Mucosa of gallbladder (tissue), 1 donor: Measurements from ENCODE around the gene TCEANC2. TPM values are rescaled to one million over a fixed set of nuclear protein-coding genes. Genes with fewer than 3 reads are reported as not detected.

Experiments
- DNase-seq: peaks from one replicate; pipeline ENCODE4 v3.0.0-alpha.2; 2020; ENCODE audit warnings: low spot score
- total RNA-seq: library from RNA; stranded (reverse); gene quantifications from one replicate; pipeline ENCODE4 v1.2.1, GENCODE V29; 2021
- donor health status: DM: no; HTN: no; CAD: no.

Gene TCEANC2
- total RNA-seq, 1 donor from 2014 or later, result 6.0 TPM

DNA sequence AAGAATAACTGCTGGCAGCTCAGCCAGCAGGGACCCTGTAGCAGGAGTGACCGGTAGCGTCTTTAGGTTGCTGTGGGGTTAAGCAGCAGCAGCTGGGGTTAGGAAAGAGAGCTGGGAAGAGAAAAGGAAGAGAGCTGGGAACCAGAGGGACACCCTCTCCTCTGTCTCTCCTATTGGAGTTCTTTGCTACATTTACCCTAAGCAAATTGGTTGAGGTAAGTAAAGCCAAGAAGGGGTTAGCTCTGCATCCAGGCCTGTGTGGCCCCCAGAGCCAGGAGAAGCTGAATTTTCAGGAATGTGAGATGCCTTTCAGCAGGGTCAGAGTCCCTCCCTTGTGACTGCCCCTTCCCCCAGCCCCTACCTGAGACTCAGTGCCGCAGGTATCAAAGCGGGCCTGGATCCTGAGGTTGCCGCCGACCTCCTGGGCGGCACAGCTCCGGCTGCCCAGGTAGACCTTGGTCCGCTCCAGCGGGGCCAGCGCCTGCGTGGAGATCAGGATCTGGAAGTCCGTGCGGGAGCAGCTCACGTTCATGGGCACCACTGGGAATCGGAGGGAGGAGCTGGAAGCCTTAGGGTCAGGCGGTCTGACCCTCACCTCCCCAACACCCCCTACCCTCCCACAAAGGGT is 83.0 kb downstream of the TCEANC2 start:
- DNase-seq, result no peak

DNA sequence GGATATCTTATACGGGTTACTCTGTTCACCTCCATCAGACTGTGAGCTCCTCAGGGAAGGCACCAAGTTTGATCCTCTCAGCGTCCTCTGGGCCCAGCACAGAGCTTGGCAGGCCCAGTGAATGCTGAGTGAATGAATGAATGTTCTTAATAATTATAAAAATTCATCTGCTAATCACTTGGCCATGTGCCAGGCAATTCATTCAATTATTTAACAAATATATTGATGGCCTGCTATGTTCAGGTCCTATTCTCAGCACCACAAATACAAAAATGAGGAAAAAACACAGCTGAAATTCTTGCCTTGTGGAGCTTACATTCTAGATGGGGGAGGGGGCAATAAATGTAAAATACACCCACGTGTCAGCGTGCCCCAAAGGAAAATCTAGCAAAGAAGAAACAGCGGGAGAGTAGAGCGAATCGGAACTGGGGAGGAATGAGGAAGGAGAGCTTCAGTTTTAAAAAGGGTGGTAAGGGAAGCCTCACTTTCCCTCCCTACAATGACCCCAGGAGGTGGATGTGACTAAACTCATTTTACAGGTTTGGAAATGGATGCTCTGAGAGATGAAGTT is 83.6 kb downstream of the TCEANC2 start:
- DNase-seq, result no peak

DNA sequence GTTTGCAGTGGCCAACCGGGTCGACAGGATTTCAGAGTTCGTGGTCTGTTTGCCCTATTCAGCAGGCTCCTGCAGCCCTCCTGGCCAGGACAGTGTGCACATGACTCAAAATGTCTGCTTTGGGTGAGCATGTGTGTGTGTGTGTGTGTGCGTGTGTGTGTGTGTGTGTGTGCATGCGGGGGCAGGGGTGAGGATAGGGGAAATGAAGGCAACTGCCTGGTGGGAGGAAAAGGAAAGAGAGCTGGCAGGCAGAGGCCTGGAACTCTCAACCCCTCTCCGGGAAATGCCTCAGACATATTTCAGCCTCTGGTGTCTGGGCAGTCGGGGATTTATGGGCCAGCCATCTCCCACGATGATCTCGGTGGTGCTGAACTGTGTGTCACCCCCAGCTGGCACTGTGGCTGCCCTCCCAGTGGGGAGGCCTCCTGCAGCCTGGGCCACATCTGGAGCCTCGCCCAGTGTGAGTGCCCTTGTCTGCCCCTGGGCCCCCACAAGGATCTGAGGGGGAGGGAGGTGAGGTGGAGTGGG is 84.2 kb downstream of the TCEANC2 start:
- DNase-seq, result no peak

DNA sequence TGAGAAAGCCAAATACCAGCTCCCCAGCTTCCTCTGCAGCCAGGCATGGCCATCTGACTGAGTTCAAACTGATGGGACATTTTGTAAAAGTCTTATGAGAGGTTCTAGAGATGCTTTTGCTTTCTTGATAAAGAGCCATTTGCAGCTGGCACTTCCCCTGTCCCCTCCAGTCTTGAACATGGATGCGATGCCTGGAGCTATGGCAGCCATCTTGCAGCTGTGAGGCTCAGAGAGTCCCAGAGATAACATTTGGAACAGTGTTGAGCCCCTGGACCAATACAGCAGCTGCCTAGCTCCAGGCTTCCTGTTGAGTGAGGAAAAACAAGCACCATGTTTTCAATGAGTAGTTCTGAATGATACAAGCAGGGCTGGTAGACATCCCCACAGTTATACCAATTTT is 85.6 kb downstream of the TCEANC2 start:
- DNase-seq, result no peak

DNA sequence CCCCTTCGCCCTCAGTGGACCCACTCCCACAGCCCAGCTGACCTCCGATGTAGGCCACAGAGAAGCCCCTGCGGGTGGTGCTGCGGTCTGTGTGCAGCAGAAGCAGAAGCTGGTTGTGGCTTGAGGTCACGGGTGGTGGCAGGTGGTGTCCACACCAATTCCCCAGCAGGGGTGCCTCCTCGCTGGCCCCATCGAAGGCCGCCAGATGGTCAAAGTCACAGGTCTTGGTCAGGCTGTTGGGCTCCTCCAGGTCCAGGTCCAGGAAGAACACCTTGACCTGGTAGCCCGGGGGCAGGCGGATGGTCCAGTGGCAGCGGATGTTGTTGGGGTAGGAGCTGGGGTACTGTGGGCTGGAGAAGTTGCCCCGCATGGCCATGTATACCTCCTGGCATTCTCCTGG is 86.3 kb downstream of the TCEANC2 start:
- DNase-seq, result no peak

DNA sequence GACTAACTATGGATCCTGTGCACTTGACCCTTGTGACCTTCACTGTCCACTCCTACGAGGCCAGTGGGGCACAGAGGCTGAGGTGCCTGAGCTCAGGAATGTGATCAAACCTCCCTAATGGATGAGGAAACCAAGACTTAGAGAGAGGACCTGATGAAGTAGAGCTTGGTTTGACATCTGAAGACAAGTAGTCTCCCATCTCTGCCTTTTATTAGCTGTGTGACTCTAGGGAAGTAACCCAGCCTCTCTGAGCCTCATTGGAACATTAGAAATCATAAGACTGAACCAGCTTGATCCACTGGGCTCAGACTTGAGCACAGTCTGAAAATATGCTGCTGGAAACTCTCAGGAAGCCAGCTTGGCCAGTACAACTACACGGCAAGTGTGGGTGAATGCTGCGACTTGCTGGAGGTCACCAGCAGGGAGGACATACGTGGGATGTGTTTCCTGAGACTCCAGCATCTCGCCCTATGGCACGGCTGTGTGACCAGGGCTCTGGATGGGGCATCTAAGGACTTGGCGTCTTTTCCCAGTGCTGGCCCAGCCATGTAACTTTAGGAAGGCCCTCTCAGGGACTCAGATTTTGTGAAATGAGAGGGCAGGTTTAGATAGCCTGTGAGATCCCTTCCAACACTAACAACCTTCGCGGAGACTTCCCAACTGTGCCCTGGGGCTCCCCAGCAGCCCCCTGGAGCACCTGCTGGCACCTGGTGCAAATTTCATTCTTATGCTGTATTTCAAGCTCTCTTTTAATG is 88.9 kb downstream of the TCEANC2 start:
- no peak for DNase-seq

DNA sequence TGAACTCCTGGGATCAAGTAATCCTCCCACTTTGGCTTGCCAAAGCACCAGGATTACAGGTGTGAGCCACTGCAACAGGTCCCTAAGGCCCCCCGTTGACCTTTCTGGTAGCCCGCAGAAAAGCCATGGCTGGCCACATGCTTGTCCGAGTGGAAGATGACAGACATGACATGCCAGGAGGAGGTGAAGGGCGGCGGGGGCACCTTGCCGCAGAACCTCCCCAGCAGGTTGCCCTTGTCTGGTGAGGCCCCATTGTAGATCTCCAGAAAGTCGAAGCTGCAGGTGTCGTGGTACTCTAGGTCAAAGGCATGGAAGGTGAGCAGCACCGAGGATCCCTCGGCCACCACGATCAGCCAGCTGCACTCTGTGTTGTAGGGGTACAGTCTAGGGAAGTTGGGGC is 91.0 kb downstream of the TCEANC2 start:
- DNase-seq, result no peak

DNA sequence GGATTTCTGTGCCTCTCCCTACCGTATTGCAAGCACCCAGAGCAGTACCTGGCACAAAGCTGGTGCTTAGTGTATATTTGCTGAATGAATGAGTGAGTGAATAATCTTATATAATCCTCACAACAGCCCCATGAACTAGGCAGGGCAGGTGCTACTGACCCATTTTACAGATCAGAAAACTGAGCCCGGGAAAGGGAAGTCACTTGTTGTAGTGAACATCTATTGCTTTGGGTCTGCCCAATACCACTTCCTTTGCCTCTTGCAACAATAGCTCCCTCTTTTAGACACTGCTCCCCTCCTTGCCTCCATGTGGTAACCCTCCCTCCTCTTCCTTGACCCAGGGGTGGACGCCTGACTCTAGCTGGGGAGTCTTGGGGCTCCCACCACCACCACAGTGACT is 96.3 kb downstream of the TCEANC2 start:
- no peak for DNase-seq

DNA sequence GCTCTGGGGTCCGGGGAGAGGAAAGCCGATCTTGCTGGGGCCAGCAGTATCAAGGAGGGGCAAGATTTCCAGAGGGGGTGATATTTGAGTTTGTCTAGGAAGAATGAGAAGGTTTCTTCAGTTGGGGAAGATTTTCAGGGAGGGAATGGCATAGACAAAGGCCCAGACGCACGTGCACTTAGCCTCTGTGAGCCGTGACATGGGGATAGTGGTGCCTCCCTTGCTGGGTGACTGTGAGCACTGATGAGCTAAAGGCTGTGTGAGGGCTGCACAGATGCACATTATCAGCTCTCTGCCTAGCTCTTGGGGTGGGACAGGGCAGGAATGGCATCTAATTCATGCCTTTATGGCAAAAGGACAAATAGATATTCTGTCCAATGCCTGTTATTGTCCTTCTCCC is 97.6 kb downstream of the TCEANC2 start:
- DNase-seq, result no peak

DNA sequence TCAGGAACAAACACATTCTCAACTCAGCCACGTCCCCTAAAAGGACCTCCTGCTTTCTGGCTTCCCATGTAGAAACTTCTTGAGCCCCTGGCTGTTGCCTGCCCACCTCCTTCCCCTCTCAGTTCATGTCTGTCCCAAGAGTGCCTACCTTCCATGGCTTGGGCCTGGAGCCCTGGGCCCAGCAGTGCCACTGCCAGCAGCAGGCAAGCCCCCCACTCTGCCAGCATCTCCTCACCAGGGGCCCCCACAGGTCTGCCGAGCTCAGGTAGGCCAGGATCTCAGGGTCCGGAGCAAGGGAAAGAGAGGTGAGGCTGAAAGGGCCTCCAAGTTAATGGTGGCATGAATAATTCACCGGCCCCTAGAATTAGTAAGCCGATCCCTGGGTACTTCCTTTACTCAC is 99.3 kb downstream of the TCEANC2 start, which contains the start of gene CDCP2:
Gene CDCP2 (minus strand): TSS at position 305 of the 400 bp plus-strand sequence. CDS start 78 bp downstream, at position 227.
- no peak for DNase-seq

DNA sequence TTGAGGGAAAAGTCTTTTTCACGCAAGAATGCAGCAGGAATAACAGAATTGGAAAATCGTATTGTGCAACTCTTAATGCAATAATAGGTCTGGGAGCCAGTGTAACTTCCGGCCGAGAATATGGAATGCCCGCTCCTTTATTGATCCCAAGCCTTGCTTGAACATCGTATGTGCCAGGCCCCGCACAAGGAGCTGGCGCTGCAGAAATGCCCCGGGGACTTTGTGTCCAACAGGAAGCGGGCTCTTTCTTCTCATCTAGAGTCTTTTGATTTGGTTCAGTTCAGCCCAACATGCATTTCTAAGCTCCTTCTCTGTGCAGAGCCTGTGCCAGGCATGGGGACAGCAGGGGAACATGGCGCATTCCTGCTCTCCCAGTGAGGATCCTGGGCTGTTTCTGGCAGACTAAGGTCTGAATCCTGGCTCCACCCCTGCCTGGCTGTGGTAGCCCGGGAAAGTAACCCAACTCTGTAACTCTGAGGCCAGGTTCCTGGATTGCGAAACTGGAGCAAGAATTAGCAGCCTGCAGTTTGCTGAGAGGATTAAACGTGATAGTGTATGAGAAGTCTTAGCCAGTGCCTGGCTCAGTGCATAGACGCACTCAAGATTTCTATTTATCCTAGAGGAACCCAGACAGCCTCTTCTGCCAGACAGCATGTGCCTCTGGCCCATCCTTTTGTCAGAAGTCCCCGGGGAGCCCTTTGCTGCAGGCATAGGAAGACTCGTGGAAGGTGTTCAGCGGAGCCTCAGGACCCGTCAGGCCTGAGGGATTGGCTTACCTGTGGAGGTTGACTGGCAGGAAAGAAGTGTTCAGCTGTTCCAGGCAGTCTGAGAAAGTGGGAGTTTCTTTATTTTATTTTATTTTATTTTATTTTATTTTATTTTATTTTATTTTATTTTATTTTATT is 100.4 kb downstream of the TCEANC2 start:
- peak; percentile 81 for DNase-seq

Other genes with a start within 250 kb of the TCEANC2 start
- 9.7 TPM for gene NDC1, start 215.3 kb upstream of the TCEANC2 start, total RNA-seq
- 37.1 TPM for gene YIPF1, start 163.8 kb upstream of the TCEANC2 start, total RNA-seq
- 6.2 TPM for gene DIO1, start 159.4 kb upstream of the TCEANC2 start, total RNA-seq
- 24.4 TPM for gene IFT25, start 107.9 kb upstream of the TCEANC2 start, total RNA-seq
- gene LRRC42, start 107.3 kb upstream of the TCEANC2 start, total RNA-seq, result 25.7 TPM
- 1.3 TPM for gene LDLRAD1, start 35.4 kb upstream of the TCEANC2 start, total RNA-seq
- 714 TPM for gene TMEM59, start 404 bp upstream of the TCEANC2 start, total RNA-seq
- not detected for gene CDCP2, start 99.4 kb downstream of the TCEANC2 start, total RNA-seq
- 7.8 TPM for gene CYB5RL, start 146.4 kb downstream of the TCEANC2 start, total RNA-seq
- gene MRPL37, start 146.6 kb downstream of the TCEANC2 start, total RNA-seq, result 55.4 TPM